ENCODE measurements around the gene PRUNE2.
A peak's percentile ranks its signal among the peaks of the same experiment; 100 is the strongest.

The PRUNE2 gene

GRCh38 chr9:76716085-76716672 lies 189.7 kb downstream of the PRUNE2 start:
- DNase-seq = peak in 9 of 42 donors; percentile 18 to 46 (median 32)
- intact Hi-C loops (cut with DNase I) = no loop called here

DNA sequence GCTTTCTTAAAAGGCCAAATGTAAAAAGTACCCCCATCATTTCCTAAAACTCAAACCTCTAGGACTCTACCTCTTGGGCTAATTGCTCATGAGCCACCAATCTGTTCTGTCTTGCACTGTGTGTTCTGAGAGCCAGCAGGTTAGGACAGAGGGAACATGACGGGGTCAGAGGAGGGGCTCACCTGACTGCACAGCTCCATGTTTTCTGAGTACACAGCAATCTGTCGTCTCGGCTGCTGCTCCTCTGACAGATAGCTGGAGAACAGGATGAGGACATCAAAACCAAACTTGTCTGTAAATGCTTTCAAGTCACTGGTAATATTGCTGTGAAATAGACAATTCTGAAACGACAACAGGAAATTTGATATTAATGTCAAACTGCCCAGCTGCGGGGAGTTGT lies 192.5 kb downstream of the PRUNE2 start:
- intact Hi-C loops (cut with DNase I) = no loop called here

GRCh38 chr9:76709020-76709419 lies 196.9 kb downstream of the PRUNE2 start:
- intact Hi-C loops (cut with DNase I) = loop anchor here (5.0 to 10.0 kb wide), 2 partner anchors 262 to 314 kb away; partner anchors contain the start of gene RFK
- no peak for DNase-seq

More for the DNA sequence above, 192.5 kb downstream of the PRUNE2 start:
- DNase-seq = no peak

DNA sequence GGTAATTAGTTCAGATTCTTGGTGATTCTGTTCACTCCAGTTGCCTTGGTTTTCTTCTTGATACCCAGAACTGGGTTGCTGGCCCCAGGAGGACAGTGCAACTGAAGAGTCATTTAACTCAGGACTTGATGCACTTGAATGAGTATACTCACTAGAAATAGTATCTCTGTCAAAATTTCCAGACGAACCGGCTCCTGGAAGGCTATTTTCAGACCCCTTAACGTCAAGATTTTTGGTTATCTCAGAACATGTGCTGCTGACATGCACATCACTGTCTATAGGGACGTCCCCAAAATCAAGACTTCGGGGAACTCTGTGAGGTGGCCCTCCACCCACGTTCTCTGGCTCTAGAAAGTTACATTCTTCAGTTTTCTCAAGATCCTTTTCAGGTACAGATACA lies 198.4 kb downstream of the PRUNE2 start:
- intact Hi-C loops (cut with DNase I) = loop anchor here (5.0 to 10.0 kb wide), 2 partner anchors 260 to 313 kb away; partner anchors contain the start of gene RFK

DNA sequence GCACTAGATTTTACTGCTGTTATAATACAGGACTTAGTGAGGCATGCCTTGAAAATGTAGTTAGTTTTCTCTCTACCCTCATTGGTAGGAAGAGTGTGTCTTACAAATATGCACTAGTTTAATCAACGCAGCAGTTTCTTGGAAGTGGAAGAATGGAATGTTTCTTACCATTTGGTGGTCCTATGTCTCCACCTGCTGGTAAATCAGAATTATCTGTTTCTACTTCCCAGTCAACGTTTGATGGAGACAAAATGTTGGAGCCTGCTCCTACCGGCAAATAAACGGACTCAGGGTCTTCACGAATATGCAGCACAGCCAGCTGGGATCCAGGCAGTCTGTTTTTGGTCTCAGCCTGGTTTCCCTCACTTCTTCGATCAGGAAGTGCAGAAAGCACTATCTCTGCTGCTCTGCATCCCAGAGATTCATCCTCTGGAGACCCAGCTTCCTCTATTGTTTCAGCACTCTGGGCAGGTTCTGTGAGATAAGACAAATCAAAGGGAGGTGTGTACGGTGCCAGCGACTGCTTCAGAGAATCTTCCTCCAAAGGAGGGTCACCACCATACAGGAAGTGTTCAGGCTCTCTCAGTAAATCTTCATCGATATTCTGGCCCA lies 201.2 kb downstream of the PRUNE2 start:
- DNase-seq = peak in 12 of 42 donors; percentile 27 to 74 (median 48)
- intact Hi-C loops (cut with DNase I) = loop anchor here (5.0 to 10.0 kb wide), 2 partner anchors 257 to 310 kb away; partner anchors contain the start of gene RFK

More for the DNA sequence above, 198.4 kb downstream of the PRUNE2 start:
- DNase-seq = no peak

DNA sequence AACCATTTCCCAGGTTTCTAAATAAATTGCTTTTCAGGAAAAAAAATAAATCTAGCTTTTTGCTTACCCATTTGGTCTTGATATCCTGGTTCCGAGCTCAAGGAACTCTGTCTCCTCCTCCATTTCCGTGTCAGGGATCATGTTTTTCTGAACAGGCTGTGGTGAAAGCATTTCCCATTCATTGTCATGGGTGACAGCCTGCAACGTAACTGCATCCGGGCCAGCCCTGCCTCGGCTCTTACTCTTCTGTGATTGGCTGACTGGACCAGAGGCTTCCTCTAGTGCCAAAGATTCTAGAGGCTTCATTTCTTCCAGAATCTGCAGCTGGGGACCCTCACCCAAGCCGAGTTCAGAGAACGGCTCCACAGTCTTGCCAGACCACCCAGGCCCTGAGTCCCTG lies 202.6 kb downstream of the PRUNE2 start:
- no peak for DNase-seq
- intact Hi-C loops (cut with DNase I) = loop anchor here (10.0 kb wide), 1 partner anchor 308 kb away; the partner anchor contains the start of gene RFK

DNA sequence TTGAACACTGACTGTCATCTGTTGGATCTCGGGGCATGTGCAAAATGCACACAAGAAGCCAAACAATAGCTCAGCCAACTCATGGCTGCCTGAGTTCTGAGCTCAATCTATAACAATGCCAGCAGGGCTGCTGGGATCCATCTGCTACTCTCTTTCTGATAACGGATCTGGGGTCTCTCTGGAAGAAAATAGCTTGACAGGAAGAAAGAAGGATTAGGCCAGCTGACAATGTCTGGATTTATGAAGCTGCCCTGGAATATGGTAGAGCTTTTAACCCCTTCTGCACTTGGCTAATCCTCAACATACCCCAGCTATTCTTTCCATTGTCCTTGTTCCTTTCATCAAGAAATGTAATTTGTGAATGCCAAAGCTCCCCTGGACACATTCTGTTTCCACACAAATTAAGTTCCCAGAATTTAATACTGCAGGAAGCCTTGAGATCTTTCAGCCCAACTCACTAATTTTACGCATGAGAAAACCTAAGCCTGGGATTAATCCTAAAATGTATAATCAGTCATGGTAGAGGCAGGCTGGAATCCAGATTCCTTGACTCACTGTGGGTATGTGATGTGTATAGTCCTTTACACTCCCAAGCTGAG lies 204.4 kb downstream of the PRUNE2 start:
- intact Hi-C loops (cut with DNase I) = loop anchor here (10.0 kb wide), 1 partner anchor 307 kb away; the partner anchor contains the start of gene RFK
- DNase-seq = peak in 3 of 42 donors; percentile 11 to 43 (median 19)

DNA sequence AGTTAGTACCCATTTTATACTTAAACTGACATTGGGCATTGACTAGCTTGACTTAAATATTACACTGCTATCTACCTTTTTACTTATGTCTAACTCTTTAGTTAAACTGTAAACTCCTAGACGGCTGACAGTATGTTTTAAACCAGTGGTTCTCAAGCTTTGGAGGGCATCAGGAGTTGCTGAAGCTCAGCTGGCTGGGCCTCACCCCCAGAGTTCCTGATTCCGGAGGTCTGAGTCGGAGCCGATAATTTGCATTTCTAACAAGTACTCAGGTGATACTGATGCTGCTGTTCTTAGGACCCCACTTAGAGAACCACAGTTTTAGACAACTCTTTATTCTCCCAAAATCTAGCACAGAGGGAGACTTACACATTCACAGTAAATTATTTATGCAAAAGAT lies 205.0 kb downstream of the PRUNE2 start:
- intact Hi-C loops (cut with DNase I) = loop anchor here (10.0 kb wide), 1 partner anchor 306 kb away; the partner anchor contains the start of gene RFK
- DNase-seq = no peak

DNA sequence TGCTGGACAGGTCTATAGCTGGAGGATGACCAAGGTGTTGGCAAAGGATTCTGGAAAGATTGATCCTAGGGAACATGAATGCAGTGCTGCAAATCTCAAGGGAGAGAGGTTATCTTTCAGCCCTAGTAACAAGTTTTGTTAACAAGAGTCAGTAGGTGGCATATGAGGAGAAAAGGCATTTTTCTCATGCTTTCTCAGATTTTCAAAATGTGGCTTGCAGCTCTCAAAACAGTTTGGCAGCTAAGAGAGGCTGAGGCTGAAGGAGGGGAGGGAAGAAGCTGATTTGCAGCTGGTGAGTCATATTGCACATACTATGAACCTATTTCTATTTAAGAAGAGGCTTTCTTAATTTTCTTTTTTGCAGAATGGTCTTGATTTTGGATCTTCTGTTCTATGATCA lies 205.9 kb downstream of the PRUNE2 start:
- intact Hi-C loops (cut with DNase I) = loop anchor here (10.0 kb wide), 1 partner anchor 305 kb away; the partner anchor contains the start of gene RFK
- peak in 15 of 42 donors; percentile 15 to 75 (median 40) for DNase-seq

- intact Hi-C loops (cut with DNase I) = no loop called here
- DNase-seq = no peak
These were observed 208.4 kb downstream of the PRUNE2 start for GRCh38 chr9:76697554-76697953.

DNA sequence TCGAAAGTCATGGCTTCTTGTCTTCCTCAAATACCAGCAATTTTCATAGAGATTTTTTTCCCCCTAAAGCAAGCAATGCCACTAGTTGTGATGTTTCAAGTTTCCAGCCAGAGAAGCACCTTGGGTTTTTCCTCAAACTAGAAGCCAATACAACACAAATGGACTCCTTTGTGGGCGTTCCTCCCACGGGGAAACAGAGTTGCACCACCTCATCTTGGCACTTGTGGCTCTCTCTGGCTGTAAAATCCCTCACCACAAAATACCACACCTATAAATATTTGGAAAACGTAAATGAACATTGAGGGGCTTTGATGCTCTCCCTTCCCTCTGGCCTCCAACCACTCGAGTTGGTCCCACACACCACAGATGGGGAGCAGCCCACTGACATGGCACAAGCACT lies 208.8 kb downstream of the PRUNE2 start:
- intact Hi-C loops (cut with DNase I) = no loop called here

GRCh38 chr9:76693912-76694311 lies 212.0 kb downstream of the PRUNE2 start:
- DNase-seq = no peak
- intact Hi-C loops (cut with DNase I) = no loop called here

More for the DNA sequence above, 208.8 kb downstream of the PRUNE2 start:
- no peak for DNase-seq

DNA sequence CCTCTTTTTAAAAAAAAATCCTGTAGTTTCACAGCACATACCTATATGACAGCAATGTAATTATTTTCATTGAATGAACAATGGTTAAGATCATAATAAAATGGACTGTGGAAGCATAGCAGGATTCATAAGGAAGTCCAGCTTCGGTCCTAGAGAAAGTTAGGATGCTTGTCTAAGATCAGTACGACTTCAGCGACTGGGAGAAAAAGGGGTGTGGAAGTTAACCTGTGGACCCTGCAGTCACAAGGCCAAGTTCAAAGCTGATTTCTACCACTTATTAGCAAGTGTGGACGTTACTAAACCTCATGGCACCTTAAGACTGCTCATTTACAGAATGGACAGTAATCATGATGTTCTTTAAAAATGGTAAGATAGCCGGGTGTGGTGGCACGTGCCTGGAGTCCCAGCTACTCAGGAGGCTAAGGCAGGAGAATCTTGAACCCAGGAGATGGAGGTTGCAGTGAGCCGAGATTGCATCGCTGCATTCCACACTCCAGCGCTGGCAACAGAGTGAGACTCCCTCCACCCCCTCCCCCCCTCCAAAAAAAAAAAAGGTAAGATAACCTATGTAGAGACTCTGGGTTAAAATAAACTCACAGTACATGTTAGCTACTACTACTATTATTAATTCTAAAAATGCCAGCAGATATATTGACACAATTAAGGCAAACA lies 213.3 kb downstream of the PRUNE2 start:
- intact Hi-C loops (cut with DNase I) = no loop called here

DNA sequence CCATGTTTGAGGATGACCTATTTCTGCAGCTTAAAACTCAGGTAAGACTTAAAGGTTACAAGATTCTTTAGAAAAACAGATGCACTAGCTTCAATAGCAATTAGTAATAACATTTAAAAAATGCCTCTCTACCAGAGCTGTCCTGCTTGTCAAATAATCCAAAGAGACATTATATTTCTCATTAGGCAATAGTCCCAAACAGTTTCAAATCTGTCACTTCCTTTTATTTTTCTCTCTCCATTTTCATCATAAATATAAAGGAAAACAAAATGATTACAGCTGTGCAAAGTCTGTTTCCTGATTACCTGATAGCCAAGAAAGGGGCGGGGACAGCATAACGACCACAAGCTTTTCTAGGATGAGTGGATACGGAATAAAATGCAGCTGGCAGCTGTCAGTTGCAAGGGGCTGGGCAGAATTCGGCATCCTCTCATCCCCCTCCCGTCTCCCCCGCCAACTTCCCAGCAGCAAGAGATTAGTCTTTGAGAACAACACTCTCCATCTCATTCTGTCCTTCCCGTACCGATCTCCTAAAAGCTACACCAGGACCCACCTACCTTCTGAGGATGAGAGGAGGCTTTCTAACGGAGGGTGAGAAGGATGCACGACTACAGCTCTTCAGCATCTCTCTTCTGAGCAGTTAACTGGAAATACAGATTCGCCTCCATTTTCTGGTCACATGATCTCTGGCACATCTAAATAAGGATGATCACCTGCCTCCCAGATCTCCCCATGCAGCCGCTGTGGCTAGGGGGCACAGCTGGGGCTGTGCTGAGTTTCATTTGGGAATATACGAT lies 214.2 kb downstream of the PRUNE2 start:
- intact Hi-C loops (cut with DNase I) = no loop called here
- DNase-seq = peak in 40 of 42 donors; percentile 21 to 86 (median 51)

More for the DNA sequence above, 213.3 kb downstream of the PRUNE2 start:
- no peak for DNase-seq

DNA sequence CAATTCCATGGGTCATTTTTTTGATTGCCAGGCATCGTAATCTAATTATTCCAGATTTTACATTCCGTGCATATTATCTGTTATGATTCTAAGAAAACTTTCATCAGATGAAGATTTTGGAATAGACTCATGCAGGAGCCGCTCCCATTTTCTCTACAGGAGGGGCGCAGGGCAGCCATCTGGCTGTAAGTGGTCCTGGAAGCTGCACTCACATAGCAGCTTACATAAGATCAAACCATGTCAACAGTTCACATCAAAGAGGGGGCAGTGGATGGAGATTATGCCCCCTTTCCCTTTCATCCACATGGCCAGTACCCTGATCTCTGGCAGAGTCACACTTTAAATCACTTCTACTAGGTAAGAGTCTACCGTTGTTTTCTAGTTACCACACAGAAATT lies 214.9 kb downstream of the PRUNE2 start:
- intact Hi-C loops (cut with DNase I) = no loop called here
- DNase-seq = peak in 1 of 42 donors; percentile 46

GRCh38 chr9:76690246-76690972 lies 215.5 kb downstream of the PRUNE2 start:
- intact Hi-C loops (cut with DNase I) = no loop called here

DNA sequence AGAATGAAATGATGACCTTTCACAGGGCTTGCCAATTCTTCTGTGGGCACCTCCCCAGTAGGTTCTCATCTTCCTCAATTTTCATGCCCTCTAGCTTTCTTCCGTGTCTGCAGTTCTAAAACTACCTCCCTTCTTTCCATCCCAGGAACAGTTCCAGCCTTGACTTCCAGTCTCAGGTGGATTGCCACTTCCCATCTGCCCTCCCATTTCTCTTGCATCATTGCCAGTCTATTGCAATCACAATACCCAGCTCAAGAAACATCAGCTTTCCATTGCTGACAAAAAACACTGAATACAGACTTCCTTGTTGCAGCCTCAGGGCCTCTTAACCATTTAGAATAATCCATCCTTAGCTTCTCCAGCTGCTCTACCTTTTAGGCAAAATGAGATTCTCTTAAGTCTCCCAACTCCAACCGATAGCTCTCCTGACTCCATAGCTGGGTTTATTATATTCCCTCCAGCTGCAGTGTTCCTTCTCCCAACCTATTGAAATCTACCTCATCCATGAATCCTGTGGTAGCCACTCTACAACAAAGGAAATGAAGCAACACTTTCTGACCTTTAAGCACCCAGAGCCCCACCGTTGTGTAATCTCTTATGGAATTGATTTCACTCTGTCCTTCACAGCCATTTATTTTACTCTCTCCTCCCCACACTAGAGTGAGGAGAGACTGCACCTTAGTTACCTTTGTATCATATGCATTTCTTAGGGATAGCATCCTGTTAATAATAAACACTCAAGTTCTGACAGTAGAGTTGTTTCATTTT lies 217.3 kb downstream of the PRUNE2 start:
- DNase-seq = no peak

More at GRCh38 chr9:76690246-76690972, 215.5 kb downstream of the PRUNE2 start:
- DNase-seq = no peak

More for the DNA sequence above, 217.3 kb downstream of the PRUNE2 start:
- intact Hi-C loops (cut with DNase I) = no loop called here

Data from head of caudate nucleus (tissue), 42 donors.